ENCODE data around the gene ACTN4. TPM values are rescaled to one million over a fixed set of nuclear protein-coding genes. Genes with fewer than 3 reads are reported as not detected.

The ACTN4 gene
- polyA plus RNA-seq, 4 donors = 664 to 751 (median 665) TPM

GRCh38 chr19:38733493-38734175 is 86.2 kb downstream of the ACTN4 start:
- DNase-seq (ENCODE audit: low read depth in 4 of 4, low spot score in 3 of 4) = no peak

- no peak for DNase-seq (ENCODE audit: low read depth in 4 of 4, low spot score in 3 of 4)
Measured at GRCh38 chr19:38734176-38734425, 86.7 kb downstream of the ACTN4 start.

- no peak for DNase-seq (ENCODE audit: low read depth in 4 of 4, low spot score in 3 of 4)
Measured at GRCh38 chr19:38734426-38735256, 87.2 kb downstream of the ACTN4 start.

- no peak for DNase-seq (ENCODE audit: low read depth in 4 of 4, low spot score in 3 of 4)
Measured at GRCh38 chr19:38735257-38735686, 87.8 kb downstream of the ACTN4 start.

- DNase-seq (ENCODE audit: low read depth in 4 of 4, low spot score in 3 of 4) = no peak
Measured at GRCh38 chr19:38736036-38736412, 88.6 kb downstream of the ACTN4 start.

GRCh38 chr19:38736413-38737280 is 89.2 kb downstream of the ACTN4 start:
- no peak for DNase-seq (ENCODE audit: low read depth in 4 of 4, low spot score in 3 of 4)

GRCh38 chr19:38737281-38737865 is 89.9 kb downstream of the ACTN4 start:
- no peak for DNase-seq (ENCODE audit: low read depth in 4 of 4, low spot score in 3 of 4)

GRCh38 chr19:38737921-38738737 is 90.7 kb downstream of the ACTN4 start:
- DNase-seq (ENCODE audit: low read depth in 4 of 4, low spot score in 3 of 4) = no peak

- no peak for DNase-seq (ENCODE audit: low read depth in 4 of 4, low spot score in 3 of 4)
Measured at GRCh38 chr19:38739440-38740256, 92.2 kb downstream of the ACTN4 start.

GRCh38 chr19:38740257-38740592 is 92.8 kb downstream of the ACTN4 start:
- DNase-seq (ENCODE audit: low read depth in 4 of 4, low spot score in 3 of 4) = no peak

- DNase-seq (ENCODE audit: low read depth in 4 of 4, low spot score in 3 of 4) = no peak
Measured at GRCh38 chr19:38740932-38741331, 93.5 kb downstream of the ACTN4 start.

- no peak for DNase-seq (ENCODE audit: low read depth in 4 of 4, low spot score in 3 of 4)
Measured at GRCh38 chr19:38741670-38742069, 94.2 kb downstream of the ACTN4 start.

- no peak for DNase-seq (ENCODE audit: low read depth in 4 of 4, low spot score in 3 of 4)
Measured at GRCh38 chr19:38742296-38742695, 94.8 kb downstream of the ACTN4 start.

- no peak for DNase-seq (ENCODE audit: low read depth in 4 of 4, low spot score in 3 of 4)
Measured at GRCh38 chr19:38742906-38743305, 95.5 kb downstream of the ACTN4 start.

- no peak for DNase-seq (ENCODE audit: low read depth in 4 of 4, low spot score in 3 of 4)
Measured at GRCh38 chr19:38743394-38744297, 96.2 kb downstream of the ACTN4 start.

- no peak for DNase-seq (ENCODE audit: low read depth in 4 of 4, low spot score in 3 of 4)
Measured at GRCh38 chr19:38744298-38744681, 96.8 kb downstream of the ACTN4 start, which contains the start of gene CAPN12. CAPN12 (minus strand) TSS chr19:38744474; CDS start chr19:38744165, 309 bp downstream.

- DNase-seq (ENCODE audit: low read depth in 4 of 4, low spot score in 3 of 4) = no peak
Measured at GRCh38 chr19:38744874-38745273, 97.4 kb downstream of the ACTN4 start.

GRCh38 chr19:38745316-38745715 is 97.9 kb downstream of the ACTN4 start:
- DNase-seq (ENCODE audit: low read depth in 4 of 4, low spot score in 3 of 4) = no peak
